IMR-90 (cell line): ENCODE data around the gene PTGR1. TPM values are rescaled to one million over a fixed set of nuclear protein-coding genes. Genes with fewer than 3 reads are reported as not detected.

Source experiments
- ATAC-seq: fragments of 200-7000 bp; cut with Tn5 transposase; 2 replicates; pipeline ENCODE4 v1.9.1; 2020; ENCODE audit warnings: low read depth, mild to moderate bottlenecking, moderate library complexity
- BruUV-seq: library from RNA; stranded (reverse); fragments of 400-500 nt; replicated peaks from 2 replicates; lab custom pipeline; 2021; lab: Mats Ljungman, UMichigan
- CTCF ChIA-PET: fragments of 300-600 bp; formaldehyde crosslinking; extraction: SDS; loops from one replicate; lab custom pipeline; 2021; ENCODE audit warnings: antibody characterized with exemption; lab: Yijun Ruan, JAX
- POLR2A ChIA-PET: fragments of 300-600 bp; sonication (Branson Sonifier 250); formaldehyde crosslinking; loops from one replicate; lab custom pipeline; 2022; ENCODE audit warnings: antibody characterized with exemption; ENCODE audit not compliant: unreplicated experiment; lab: Charles Lee
- DNase-seq: peaks from one replicate; pipeline ENCODE4 v3.0.0; 2013
- H2AFZ ChIP-seq: replicated peaks from 2 replicates; pipeline ENCODE3; 2013; ENCODE audit warnings: low read length, mild to moderate bottlenecking; ENCODE audit not compliant: poor library complexity
- H2AK5ac ChIP-seq: 2 replicates; pipeline ENCODE4 v1.6.1; 2013; ENCODE audit warnings: low read depth, low read length, inconsistent platforms
- H2AK9ac ChIP-seq: replicated peaks from 2 replicates; pipeline ENCODE3; 2013; ENCODE audit warnings: mild to moderate bottlenecking, low read depth, low read length, moderate library complexity; ENCODE audit not compliant: poor library complexity
- H2BK120ac ChIP-seq: 2 replicates; pipeline ENCODE4 v1.6.1; 2013; ENCODE audit warnings: low read depth, low read length, inconsistent platforms
- H2BK15ac ChIP-seq: 3 replicates; pipeline ENCODE4 v1.6.1; 2013; ENCODE audit warnings: low read depth, low read length, inconsistent platforms
- H2BK20ac ChIP-seq: 2 replicates; pipeline ENCODE4 v1.6.1; 2013; ENCODE audit warnings: low read depth, mild to moderate bottlenecking, inconsistent platforms, low read length, moderate library complexity
- H2BK5ac ChIP-seq: 2 replicates; pipeline ENCODE4 v1.6.1; 2013; ENCODE audit warnings: mild to moderate bottlenecking, low read depth, low read length, inconsistent platforms; ENCODE audit not compliant: poor library complexity, severe bottlenecking
- H3K14ac ChIP-seq: replicated peaks from 2 replicates; pipeline ENCODE4 v1.6.1; 2013; ENCODE audit warnings: low read depth, low read length, inconsistent platforms
- H3K18ac ChIP-seq: 2 replicates; pipeline ENCODE4 v1.6.1; 2013; ENCODE audit warnings: low read depth, low read length, control low read depth
- H3K23ac ChIP-seq: 2 replicates; pipeline ENCODE4 v1.6.1; 2013; ENCODE audit warnings: low read depth, low read length, inconsistent platforms
- H3K27ac ChIP-seq: 2 replicates; pipeline ENCODE4 v1.5.1; 2013; ENCODE audit warnings: mild to moderate bottlenecking, control low read depth, low read length; ENCODE audit not compliant: insufficient read depth
- H3K27me3 ChIP-seq: 2 replicates; pipeline ENCODE4 v1.6.1; 2013; ENCODE audit warnings: low read length; ENCODE audit not compliant: control insufficient read depth, insufficient read depth
- H3K36me3 ChIP-seq: 2 replicates; pipeline ENCODE4 v1.6.1; 2013; ENCODE audit warnings: low read length, mixed read lengths; ENCODE audit not compliant: control insufficient read depth, insufficient read depth
- H3K4ac ChIP-seq: 2 replicates; pipeline ENCODE4 v1.6.1; 2013; ENCODE audit warnings: low read depth, low read length, inconsistent platforms
- H3K4me1 ChIP-seq: 2 replicates; pipeline ENCODE4 v1.6.1; 2013; ENCODE audit warnings: low read length, mixed read lengths; ENCODE audit not compliant: control insufficient read depth, insufficient read depth
- H3K4me2 ChIP-seq: 2 replicates; pipeline ENCODE4 v1.6.1; 2013; ENCODE audit warnings: low read depth, mild to moderate bottlenecking, control low read depth, low read length, moderate library complexity
- H3K4me3 ChIP-seq: 2 replicates; pipeline ENCODE4 v1.5.1; 2013; ENCODE audit warnings: low read depth, mild to moderate bottlenecking, control low read depth, low read length, moderate library complexity; ENCODE audit not compliant: insufficient read depth
- H3K56ac ChIP-seq: 2 replicates; pipeline ENCODE4 v1.6.1; 2013; ENCODE audit warnings: low read length, inconsistent platforms; ENCODE audit not compliant: insufficient read depth; ENCODE audit errors: extremely low read depth
- H3K79me1 ChIP-seq, 2 experiments: 2 replicates each; pipeline ENCODE4 v1.6.1; 2013; ENCODE audit warnings: low read length in 2 of 2, inconsistent platforms in 1 of 2, low read depth in 1 of 2
- H3K9ac ChIP-seq: 2 replicates; pipeline ENCODE4 v1.6.1; 2013; ENCODE audit warnings: low read depth, low read length, control low read depth
- H3K9me1 ChIP-seq: 2 replicates; pipeline ENCODE4 v1.6.1; 2013; ENCODE audit warnings: low read length, inconsistent platforms; ENCODE audit not compliant: insufficient read depth
- H3K9me3 ChIP-seq: 2 replicates; pipeline ENCODE4 v1.6.1; 2013; ENCODE audit warnings: low read length; ENCODE audit not compliant: control insufficient read depth, insufficient read depth
- H4K20me1 ChIP-seq: 2 replicates; pipeline ENCODE4 v1.6.1; 2013; ENCODE audit warnings: low read length, inconsistent platforms; ENCODE audit not compliant: insufficient read depth
- H4K5ac ChIP-seq: 2 replicates; pipeline ENCODE4 v1.6.1; 2013; ENCODE audit warnings: mild to moderate bottlenecking, low read depth, low read length, control low read depth
- H4K8ac ChIP-seq, 2 experiments: 2 replicates each; pipeline ENCODE4 v1.6.1; 2013; ENCODE audit warnings: low read depth in 2 of 2, low read length in 2 of 2, control low read depth in 1 of 2, inconsistent platforms in 1 of 2
- H4K91ac ChIP-seq: 2 replicates; pipeline ENCODE4 v1.6.1; 2013; ENCODE audit warnings: low read depth, low read length, inconsistent platforms; ENCODE audit not compliant: insufficient read depth
- BHLHE40 ChIP-seq: fragments of 150-350 bp; IDR thresholded peaks from 2 replicates; pipeline ENCODE4 v1.6.1; 2016; ENCODE audit warnings: mild to moderate bottlenecking, low read depth, low read length
- CEBPB ChIP-seq: IDR thresholded peaks from 2 replicates; pipeline ENCODE4 v1.6.1; 2012; ENCODE audit warnings: low read depth, low read length, improper control_type of control experiment
- CHD1 ChIP-seq: IDR thresholded peaks from 2 replicates; pipeline ENCODE4 v1.6.1; 2012; ENCODE audit warnings: low read depth, low read length, improper control_type of control experiment
- FOS ChIP-seq: fragments of 150-350 bp; IDR thresholded peaks from 2 replicates; pipeline ENCODE4 v1.6.1; 2016; ENCODE audit warnings: low read depth, low read length
- MAFK ChIP-seq: IDR thresholded peaks from 2 replicates; pipeline ENCODE4 v1.6.1; 2012; ENCODE audit warnings: low read depth, low read length, improper control_type of control experiment
- MXI1 ChIP-seq: IDR thresholded peaks from 2 replicates; pipeline ENCODE4 v1.6.1; 2012; ENCODE audit warnings: low read depth, mild to moderate bottlenecking, low read length, moderate library complexity, borderline replicate concordance
- POLR2A ChIP-seq: IDR thresholded peaks from 2 replicates; pipeline ENCODE4 v1.6.1; 2012; ENCODE audit warnings: mild to moderate bottlenecking, low read depth, low read length
- RAD21 ChIP-seq: IDR thresholded peaks from 2 replicates; pipeline ENCODE4 v1.6.1; 2012; ENCODE audit warnings: low read length, improper control_type of control experiment
- RCOR1 ChIP-seq: IDR thresholded peaks from 2 replicates; pipeline ENCODE4 v1.6.1; 2012; ENCODE audit warnings: mild to moderate bottlenecking, low read length, improper control_type of control experiment; ENCODE audit not compliant: insufficient replicate concordance
- WGBS, 2 experiments: methylation state at CpG; one replicate each; pipeline versions ENCODE4 v1.1.5 to v1.1.7; 2013; ENCODE audit warnings: missing lambda C conversion rate in 2 of 2; ENCODE audit not compliant: insufficient read length in 1 of 2; ENCODE audit errors: extremely low coverage in 2 of 2; 5-methylcytosine and 5-hydroxymethylcytosine counted together
- dilution Hi-C: fragments of 300-500 bp; cut with HindIII; formaldehyde crosslinking; loops from one replicate; pipeline ENCODE4 v1.14.3; 2018; ENCODE audit warnings: low sequenced_read_pairs; ENCODE audit not compliant: unreplicated experiment
- in situ Hi-C: fragments of 300-500 bp; cut with MboI; formaldehyde crosslinking; loops from 3 replicates; pipeline ENCODE4 v1.14.3; 2019; ENCODE audit warnings: low sequenced_read_pairs, inconsistent platforms, mixed read lengths
- intact Hi-C: fragments of 100-400 bp; cut with micrococcal nuclease; formaldehyde crosslinking; loops from 2 replicates; pipeline ENCODE4 v1.10.0; 2022
- polyA plus RNA-seq, 3 experiments: library from polyadenylated mRNA; depleted of rRNA; stranded (reverse); fragments of >200 nt; gene quantifications; 2 replicates each; pipeline ENCODE4 v1.2.3, GENCODE V29; 2012; ENCODE audit warnings: low replicate concordance in 1 of 3
- total RNA-seq: library from RNA; depleted of rRNA; stranded (reverse); fragments of >200 nt; gene quantifications from 2 replicates; pipeline ENCODE4 v1.2.3, GENCODE V29; 2012
- TF ChIP-seq, protein P1 (sequence below): conservative IDR thresholded peaks from 2 replicates; pipeline ENCODE4 v1.5.1; 2012; ENCODE audit warnings: mild to moderate bottlenecking, low read depth, low read length, improper control_type of control experiment
- TF ChIP-seq, protein P2 (sequence below): fragments of 150-350 bp; IDR thresholded peaks from 2 replicates; pipeline ENCODE4 v1.6.1; 2017; ENCODE audit warnings: mild to moderate bottlenecking, antibody characterized with exemption, low read length, low read depth
- TF ChIP-seq, protein P3 (sequence below): fragments of 150-350 bp; IDR thresholded peaks from 2 replicates; pipeline ENCODE4 v1.6.1; 2016; ENCODE audit warnings: low read depth, mild to moderate bottlenecking, low read length, moderate library complexity, borderline replicate concordance

Gene PTGR1
- total and polyA plus RNA-seq, 2 of the 4 experiments (the other 2 are of a cell fraction) = 45.9 to 72.7 TPM

DNA sequence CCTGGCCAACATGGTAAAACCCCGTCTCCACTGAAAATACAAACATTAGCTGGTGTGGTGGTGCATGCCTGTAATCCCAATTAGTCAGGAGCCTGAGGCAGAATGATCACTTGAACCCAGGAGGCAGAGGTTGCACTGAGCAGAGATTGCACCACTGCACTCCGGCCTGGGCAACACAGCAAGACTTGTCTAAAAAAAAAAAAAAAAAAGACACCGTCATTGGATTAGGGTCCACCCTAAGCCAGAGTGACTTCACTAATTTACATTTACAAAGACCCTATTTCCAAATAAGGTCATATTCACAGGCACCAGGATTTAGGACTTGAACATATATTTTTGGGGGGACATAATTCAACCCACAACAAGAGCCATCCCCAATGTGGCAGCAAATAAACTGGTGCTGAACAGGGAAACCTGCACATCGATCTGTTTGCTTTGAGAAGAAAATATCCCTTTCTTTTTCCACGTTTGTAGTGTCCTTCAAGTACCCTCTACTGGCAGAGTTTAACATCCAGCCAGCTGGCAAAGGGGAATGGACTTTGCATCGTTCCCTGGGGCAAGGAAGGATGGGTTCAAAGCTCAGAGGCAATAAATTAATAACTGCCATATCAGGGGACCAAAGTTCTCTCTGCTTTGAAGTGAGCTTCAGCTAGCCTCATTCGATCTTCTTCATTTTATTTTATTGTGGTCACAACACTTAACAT, 28.0 kb upstream of the PTGR1 start:
- Histone ChIP-seq H3K23ac (no peak overlapping the region), H2BK15ac (no peak overlapping the region), H3K9me1 (no peaks in the 10 kb centered on the region), H2BK20ac (no peak overlapping the region), H3K9me3 (no peaks in the 10 kb centered on the region), H3K4me1 (no peaks in the 10 kb centered on the region), H3K4me3 (no peak overlapping the region), H4K91ac (no peak overlapping the region), H3K14ac (no peak overlapping the region), H3K4ac (no peak overlapping the region), H3K4me2 (no peak overlapping the region), H4K5ac (no peak overlapping the region), H3K56ac (no peak overlapping the region), H3K9ac (no peak overlapping the region), H2BK5ac (no peak overlapping the region), H2AFZ (no peak overlapping the region), H3K18ac (no peak overlapping the region), H2AK9ac (no peak overlapping the region), H3K79me1 (peaks cover 0 to 16% of the 10 kb centered on the region in 2 experiments; a peak in 3 of 4 replicates), H3K36me3 (no peaks in the 10 kb centered on the region), H4K8ac (no peak overlapping the region), H4K20me1 (peaks cover 7% of the 10 kb centered on the region; the same call in 1 of the 2 replicates), H3K27ac (no peak overlapping the region), H2BK120ac (no peak overlapping the region), H3K27me3 (no peaks in the 10 kb centered on the region), H2AK5ac (no peak overlapping the region)
- in situ Hi-C loops = no loop called here
- BruUV-seq = no TSS peak
- CTCF ChIA-PET = no interaction called here
- POLR2A ChIA-PET = no interaction called here
- dilution Hi-C loops = no loop called here
- no peak for ATAC-seq
- intact Hi-C loops = loop anchor here (10.0 kb wide), 1 partner anchor 173 kb away; no protein-coding TSS in a partner anchor
- no peak for TF ChIP-seq RAD21
- no peak for TF ChIP-seq FOS
- no peak for TF ChIP-seq CHD1
- TF ChIP-seq, protein P1, sequence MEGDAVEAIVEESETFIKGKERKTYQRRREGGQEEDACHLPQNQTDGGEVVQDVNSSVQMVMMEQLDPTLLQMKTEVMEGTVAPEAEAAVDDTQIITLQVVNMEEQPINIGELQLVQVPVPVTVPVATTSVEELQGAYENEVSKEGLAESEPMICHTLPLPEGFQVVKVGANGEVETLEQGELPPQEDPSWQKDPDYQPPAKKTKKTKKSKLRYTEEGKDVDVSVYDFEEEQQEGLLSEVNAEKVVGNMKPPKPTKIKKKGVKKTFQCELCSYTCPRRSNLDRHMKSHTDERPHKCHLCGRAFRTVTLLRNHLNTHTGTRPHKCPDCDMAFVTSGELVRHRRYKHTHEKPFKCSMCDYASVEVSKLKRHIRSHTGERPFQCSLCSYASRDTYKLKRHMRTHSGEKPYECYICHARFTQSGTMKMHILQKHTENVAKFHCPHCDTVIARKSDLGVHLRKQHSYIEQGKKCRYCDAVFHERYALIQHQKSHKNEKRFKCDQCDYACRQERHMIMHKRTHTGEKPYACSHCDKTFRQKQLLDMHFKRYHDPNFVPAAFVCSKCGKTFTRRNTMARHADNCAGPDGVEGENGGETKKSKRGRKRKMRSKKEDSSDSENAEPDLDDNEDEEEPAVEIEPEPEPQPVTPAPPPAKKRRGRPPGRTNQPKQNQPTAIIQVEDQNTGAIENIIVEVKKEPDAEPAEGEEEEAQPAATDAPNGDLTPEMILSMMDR = no peak
- TF ChIP-seq CEBPB = no peak
- no peak for TF ChIP-seq RCOR1
- TF ChIP-seq BHLHE40 = no peak
- TF ChIP-seq, protein P2, sequence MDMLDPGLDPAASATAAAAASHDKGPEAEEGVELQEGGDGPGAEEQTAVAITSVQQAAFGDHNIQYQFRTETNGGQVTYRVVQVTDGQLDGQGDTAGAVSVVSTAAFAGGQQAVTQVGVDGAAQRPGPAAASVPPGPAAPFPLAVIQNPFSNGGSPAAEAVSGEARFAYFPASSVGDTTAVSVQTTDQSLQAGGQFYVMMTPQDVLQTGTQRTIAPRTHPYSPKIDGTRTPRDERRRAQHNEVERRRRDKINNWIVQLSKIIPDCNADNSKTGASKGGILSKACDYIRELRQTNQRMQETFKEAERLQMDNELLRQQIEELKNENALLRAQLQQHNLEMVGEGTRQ = no peak
- TF ChIP-seq, protein P3, sequence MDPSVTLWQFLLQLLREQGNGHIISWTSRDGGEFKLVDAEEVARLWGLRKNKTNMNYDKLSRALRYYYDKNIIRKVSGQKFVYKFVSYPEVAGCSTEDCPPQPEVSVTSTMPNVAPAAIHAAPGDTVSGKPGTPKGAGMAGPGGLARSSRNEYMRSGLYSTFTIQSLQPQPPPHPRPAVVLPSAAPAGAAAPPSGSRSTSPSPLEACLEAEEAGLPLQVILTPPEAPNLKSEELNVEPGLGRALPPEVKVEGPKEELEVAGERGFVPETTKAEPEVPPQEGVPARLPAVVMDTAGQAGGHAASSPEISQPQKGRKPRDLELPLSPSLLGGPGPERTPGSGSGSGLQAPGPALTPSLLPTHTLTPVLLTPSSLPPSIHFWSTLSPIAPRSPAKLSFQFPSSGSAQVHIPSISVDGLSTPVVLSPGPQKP = no peak
- no peak for TF ChIP-seq MAFK
- TF ChIP-seq POLR2A = no peak
- no peak for TF ChIP-seq MXI1
- DNase-seq = no peak
- no CpG with 5 or more reads among the region's 7 CpGs for WGBS, 2 experiments
